Gastroesophageal sphincter (tissue), 4 donors: ENCODE data around the gene MAT1A. TPM values are rescaled to one million over a fixed set of nuclear protein-coding genes. Genes with fewer than 3 reads are reported as not detected.
"Not testable (repeated sequence)": the region's sequence is repeated elsewhere in the genome, so short reads cannot be mapped to it uniquely, and the experiment has no call there.

Source experiments
- ATAC-seq: fragments of 150-250 bp; one replicate; pipeline ENCODE4 v1.9.1; 2016; ENCODE audit warnings: mild to moderate bottlenecking, moderate library complexity
- H3K27ac ChIP-seq, 4 donors: fragments of 200-600 bp; sonication (generic) in 3 of 4; 1 replicate in 3 of 4; 2 replicates in 1 of 4; pipeline ENCODE4 v1.5.1; 2016 to 2019
- H3K27me3 ChIP-seq: fragments of 200-600 bp; sonication (generic); one replicate; pipeline ENCODE4 v1.5.1; 2019
- H3K36me3 ChIP-seq, 2 donors: fragments of 200-600 bp; sonication (generic); one replicate each; pipeline ENCODE4 v1.5.1; 2019; ENCODE audit warnings: control low read depth in 1 of 2
- H3K4me1 ChIP-seq, 3 donors: fragments of 200-600 bp; sonication (generic); 1 replicate in 2 of 3; 2 replicates in 1 of 3; pipeline ENCODE4 v1.5.1; 2016 to 2019; ENCODE audit warnings: control low read depth in 2 of 3
- H3K4me3 ChIP-seq, 2 donors: fragments of 200-600 bp; sonication (generic); one replicate each; pipeline ENCODE4 v1.5.1; 2019; ENCODE audit warnings: mild to moderate bottlenecking in 1 of 2, moderate library complexity in 1 of 2
- H3K9me3 ChIP-seq, 3 donors: fragments of 200-600 bp; sonication (generic); one replicate each; pipeline ENCODE4 v1.5.1; 2017 to 2019; ENCODE audit warnings: control low read depth in 2 of 3
- CTCF ChIP-seq, 4 experiments: fragments of 200-600 bp in 2 of 4; fragments of 450-650 bp in 2 of 4; sonication (generic) in 1 of 4; IDR thresholded peaks; one replicate each; pipeline ENCODE4 v1.5.1; 2017 to 2019; ENCODE audit warnings: antibody characterized with exemption in 4 of 4, mild to moderate bottlenecking in 2 of 4, moderate library complexity in 2 of 4
- EP300 ChIP-seq: sonication (generic); formaldehyde crosslinking; IDR thresholded peaks from one replicate; pipeline ENCODE4 v1.6.1; 2017; ENCODE audit warnings: antibody characterized with exemption, mild to moderate bottlenecking
- POLR2A ChIP-seq, 2 donors: fragments of 450-650 bp; IDR thresholded peaks; one replicate each; pipeline ENCODE4 v1.6.1; 2017; ENCODE audit warnings: antibody characterized with exemption in 2 of 2, mild to moderate bottlenecking in 2 of 2, moderate library complexity in 1 of 2
- POLR2AphosphoS5 ChIP-seq: sonication (generic); formaldehyde crosslinking; IDR thresholded peaks from one replicate; pipeline ENCODE4 v1.6.1; 2017; ENCODE audit warnings: antibody characterized with exemption
- WGBS, 2 donors: methylation state at CpG; one replicate each; pipeline ENCODE4 v1.1.5; 2018; ENCODE audit warnings: low coverage in 1 of 2; 5-methylcytosine and 5-hydroxymethylcytosine counted together
- total RNA-seq, 4 donors: library from RNA; depleted of rRNA; stranded (reverse); fragments of >200 nt; gene quantifications; one replicate each; pipeline ENCODE4 v1.1.0, GENCODE V29; 2016

Gene MAT1A
- total RNA-seq, 4 donors from 2014 or later = not detected

- TF ChIP-seq POLR2A (IDR thresholded peaks at IDR 0.05) = no peak
- TF ChIP-seq POLR2AphosphoS5 = no peak
- no peak for TF ChIP-seq EP300
- no peak for TF ChIP-seq CTCF (IDR thresholded peaks at IDR 0.05)
- H3K27me3 ChIP-seq = no peaks in the 10 kb centered on the region
- H3K4me1 ChIP-seq = no peaks in the 10 kb centered on the region
- H3K9me3 ChIP-seq = no peaks in the 10 kb centered on the region
- ATAC-seq = no peak
- no peak overlapping the region for H3K4me3 ChIP-seq
- WGBS, 2 donors = 67 to 83% methylated on average over 2 of the region's 2 CpGs
- H3K36me3 ChIP-seq = no peaks in the 10 kb centered on the region
- H3K27ac ChIP-seq = no peak overlapping the region
Observed at GRCh38 chr10:80319318-80319717, 29.9 kb upstream of the MAT1A start.

- Histone ChIP-seq H3K4me1 (no peaks in the 10 kb centered on the region), H3K27me3 (no peaks in the 10 kb centered on the region), H3K9me3 (no peaks in the 10 kb centered on the region), H3K4me3 (no peak overlapping the region), H3K36me3 (no peaks in the 10 kb centered on the region), H3K27ac (no peak overlapping the region)
- TF ChIP-seq POLR2AphosphoS5 = no peak
- no peak for TF ChIP-seq EP300
- TF ChIP-seq POLR2A (IDR thresholded peaks at IDR 0.05) = no peak
- TF ChIP-seq CTCF (IDR thresholded peaks at IDR 0.05) = no peak
- ATAC-seq = no peak
Observed at GRCh38 chr10:80318742-80319141, 29.3 kb upstream of the MAT1A start.

- Histone ChIP-seq H3K9me3 (no peaks in the 10 kb centered on the region), H3K4me1 (no peaks in the 10 kb centered on the region), H3K27me3 (no peaks in the 10 kb centered on the region), H3K27ac (no peak overlapping the region), H3K4me3 (no peak overlapping the region), H3K36me3 (no peaks in the 10 kb centered on the region)
- TF ChIP-seq POLR2A (IDR thresholded peaks at IDR 0.05) (no peak), EP300 (no peak), POLR2AphosphoS5 (no peak), CTCF (IDR thresholded peaks at IDR 0.05) (no peak)
- whole genome bisulfite sequencing, 2 donors = no CpG with 5 or more reads among the region's 21 CpGs
- ATAC-seq = no peak
Observed at GRCh38 chr10:80315391-80315790, 25.9 kb upstream of the MAT1A start.

- no peaks in the 10 kb centered on the region for H3K27me3 ChIP-seq
- H3K9me3 ChIP-seq = peaks cover 0 to under 1% (median 0%) of the 10 kb centered on the region in 3 donors
- ATAC-seq = no peak
- no peak overlapping the region for H3K4me3 ChIP-seq
- no peaks in the 10 kb centered on the region for H3K36me3 ChIP-seq
- 60 to 75% methylated on average over 5 of the region's 5 CpGs for WGBS, 2 donors
- H3K27ac ChIP-seq = no peak overlapping the region
- no peaks in the 10 kb centered on the region for H3K4me1 ChIP-seq
- TF ChIP-seq POLR2AphosphoS5 (no peak), EP300 (no peak), POLR2A (IDR thresholded peaks at IDR 0.05) (no peak), CTCF (IDR thresholded peaks at IDR 0.05) (no peak)
Observed at GRCh38 chr10:80313523-80313922, 24.1 kb upstream of the MAT1A start.

- H3K4me1 ChIP-seq, H3K27me3 ChIP-seq, H3K27ac ChIP-seq, H3K4me3 ChIP-seq, H3K36me3 ChIP-seq, ATAC-seq: not testable (repeated sequence)
- WGBS, 2 donors = 76 to 93% methylated on average over 2 to 3 of the region's 3 CpGs
- peaks cover 0 to 38% (median 0%) of the 10 kb centered on the region in 3 donors for H3K9me3 ChIP-seq
Observed at GRCh38 chr10:80305989-80306388, 16.5 kb upstream of the MAT1A start.

GRCh38 chr10:80296942-80297341 lies 7.5 kb upstream of the MAT1A start:
- Histone ChIP-seq H3K9me3 (peaks cover 0 to 31% (median 0%) of the 10 kb centered on the region in 3 donors), H3K27ac (no peak overlapping the region), H3K4me3 (no peak overlapping the region), H3K36me3 (no peaks in the 10 kb centered on the region), H3K4me1 (no peaks in the 10 kb centered on the region), H3K27me3 (no peaks in the 10 kb centered on the region)
- no peak for TF ChIP-seq EP300
- no peak for TF ChIP-seq POLR2A (IDR thresholded peaks at IDR 0.05)
- no peak for TF ChIP-seq CTCF (IDR thresholded peaks at IDR 0.05)
- TF ChIP-seq POLR2AphosphoS5 = no peak
- 76 to 83% methylated on average over 1 to 3 of the region's 3 CpGs for WGBS, 2 donors
- no peak for ATAC-seq
